B cell (primary cell): Measurements from ENCODE around the gene HTR3E.

Source experiments
- EZH2 ChIP-seq: IDR thresholded peaks from 2 replicates; pipeline ENCODE4 v1.6.1; 2012; ENCODE audit warnings: borderline replicate concordance, low read depth, mild to moderate bottlenecking, moderate library complexity, low read length; ENCODE audit not compliant: insufficient read depth, poor library complexity, severe bottlenecking
- TF ChIP-seq, protein P1 (sequence below): fragments of 200-600 bp; IDR thresholded peaks from one replicate; pipeline ENCODE4 v1.8.0; 2022; ENCODE audit warnings: antibody characterized with exemption, mild to moderate bottlenecking

DNA sequence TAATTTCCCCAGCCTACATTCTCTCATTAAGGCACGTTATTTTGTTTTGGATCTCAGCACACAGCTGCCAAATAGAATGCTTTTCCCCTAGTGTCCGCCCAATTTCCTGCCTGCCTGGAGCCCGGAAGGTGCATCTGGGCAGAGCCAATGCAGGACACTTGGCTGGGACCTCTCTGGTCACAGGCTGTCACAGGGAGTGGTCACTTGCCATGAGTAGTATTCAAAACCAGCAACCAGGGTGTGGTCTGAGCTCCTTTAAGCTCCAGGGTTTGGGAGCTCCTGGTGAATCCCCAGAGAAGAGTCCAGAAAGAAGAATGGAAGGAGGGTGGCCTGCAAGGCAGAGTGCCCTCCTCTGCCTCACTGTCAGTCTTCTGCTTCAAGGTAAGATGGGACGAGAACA, 44.1 kb upstream of the HTR3E start, which contains the start of gene HTR3C:
- TF ChIP-seq, protein P1, sequence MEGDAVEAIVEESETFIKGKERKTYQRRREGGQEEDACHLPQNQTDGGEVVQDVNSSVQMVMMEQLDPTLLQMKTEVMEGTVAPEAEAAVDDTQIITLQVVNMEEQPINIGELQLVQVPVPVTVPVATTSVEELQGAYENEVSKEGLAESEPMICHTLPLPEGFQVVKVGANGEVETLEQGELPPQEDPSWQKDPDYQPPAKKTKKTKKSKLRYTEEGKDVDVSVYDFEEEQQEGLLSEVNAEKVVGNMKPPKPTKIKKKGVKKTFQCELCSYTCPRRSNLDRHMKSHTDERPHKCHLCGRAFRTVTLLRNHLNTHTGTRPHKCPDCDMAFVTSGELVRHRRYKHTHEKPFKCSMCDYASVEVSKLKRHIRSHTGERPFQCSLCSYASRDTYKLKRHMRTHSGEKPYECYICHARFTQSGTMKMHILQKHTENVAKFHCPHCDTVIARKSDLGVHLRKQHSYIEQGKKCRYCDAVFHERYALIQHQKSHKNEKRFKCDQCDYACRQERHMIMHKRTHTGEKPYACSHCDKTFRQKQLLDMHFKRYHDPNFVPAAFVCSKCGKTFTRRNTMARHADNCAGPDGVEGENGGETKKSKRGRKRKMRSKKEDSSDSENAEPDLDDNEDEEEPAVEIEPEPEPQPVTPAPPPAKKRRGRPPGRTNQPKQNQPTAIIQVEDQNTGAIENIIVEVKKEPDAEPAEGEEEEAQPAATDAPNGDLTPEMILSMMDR: no peak
- TF ChIP-seq EZH2: no peak
